Measurements from ENCODE around the gene KLK13. TPM values are rescaled to one million over a fixed set of nuclear protein-coding genes. Genes with fewer than 3 reads are reported as not detected.

The KLK13 gene
- total RNA-seq, 4 donors from 2014 or later: 6.6 to 23.5 (median 16.5) TPM

DNA sequence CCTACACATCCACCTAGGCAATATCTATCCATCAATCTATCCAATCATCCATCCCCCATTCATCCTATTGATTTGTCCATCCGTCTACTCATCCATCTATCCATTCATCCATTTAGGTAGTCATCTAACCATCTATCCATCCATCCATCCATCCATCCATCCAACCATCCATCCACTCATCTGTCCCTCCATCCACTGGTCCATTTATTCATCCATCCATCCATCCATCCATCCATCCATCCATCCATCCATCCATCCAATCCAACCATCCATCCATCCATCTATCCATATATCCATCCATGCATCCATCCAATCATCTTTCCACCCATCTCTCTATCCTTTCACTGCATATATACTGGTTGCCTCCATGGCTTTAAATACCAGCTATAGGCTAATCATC is 3.9 kb downstream of the KLK13 start:
- no peak for TF ChIP-seq POLR2AphosphoS5 (IDR thresholded peaks at IDR 0.05)
- no peak for TF ChIP-seq POLR2A (IDR thresholded peaks at IDR 0.05)
- TF ChIP-seq, protein P1, sequence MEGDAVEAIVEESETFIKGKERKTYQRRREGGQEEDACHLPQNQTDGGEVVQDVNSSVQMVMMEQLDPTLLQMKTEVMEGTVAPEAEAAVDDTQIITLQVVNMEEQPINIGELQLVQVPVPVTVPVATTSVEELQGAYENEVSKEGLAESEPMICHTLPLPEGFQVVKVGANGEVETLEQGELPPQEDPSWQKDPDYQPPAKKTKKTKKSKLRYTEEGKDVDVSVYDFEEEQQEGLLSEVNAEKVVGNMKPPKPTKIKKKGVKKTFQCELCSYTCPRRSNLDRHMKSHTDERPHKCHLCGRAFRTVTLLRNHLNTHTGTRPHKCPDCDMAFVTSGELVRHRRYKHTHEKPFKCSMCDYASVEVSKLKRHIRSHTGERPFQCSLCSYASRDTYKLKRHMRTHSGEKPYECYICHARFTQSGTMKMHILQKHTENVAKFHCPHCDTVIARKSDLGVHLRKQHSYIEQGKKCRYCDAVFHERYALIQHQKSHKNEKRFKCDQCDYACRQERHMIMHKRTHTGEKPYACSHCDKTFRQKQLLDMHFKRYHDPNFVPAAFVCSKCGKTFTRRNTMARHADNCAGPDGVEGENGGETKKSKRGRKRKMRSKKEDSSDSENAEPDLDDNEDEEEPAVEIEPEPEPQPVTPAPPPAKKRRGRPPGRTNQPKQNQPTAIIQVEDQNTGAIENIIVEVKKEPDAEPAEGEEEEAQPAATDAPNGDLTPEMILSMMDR (IDR thresholded peaks at IDR 0.05): no peak
- no peak for TF ChIP-seq EP300 (IDR thresholded peaks at IDR 0.05)
- H3K36me3 ChIP-seq: no peaks in the 10 kb centered on the region

DNA sequence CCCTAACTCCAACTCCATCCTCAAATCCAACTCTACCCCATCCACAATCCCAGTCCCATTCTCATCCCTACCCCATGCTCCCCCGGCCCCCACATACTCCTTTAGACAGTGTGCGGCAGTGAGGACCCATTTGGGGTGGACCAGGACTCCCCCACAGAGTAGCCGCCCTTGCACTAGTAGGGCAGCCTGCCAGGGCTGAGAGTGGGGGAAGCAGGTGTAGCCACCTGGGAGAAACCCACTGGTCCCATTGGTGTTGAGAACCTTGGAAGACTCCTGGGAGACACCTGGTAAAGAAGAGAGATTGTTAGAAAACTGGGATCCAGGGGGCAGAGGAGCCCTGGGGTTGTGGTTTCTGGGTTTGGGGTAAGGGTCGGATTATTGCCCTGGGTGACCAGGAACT is 4.6 kb downstream of the KLK13 start:
- WGBS: 65% methylated on average over 4 of the region's 4 CpGs
- Histone ChIP-seq H3K9me3 (no peaks in the 10 kb centered on the region), H3K36me3 (no peaks in the 10 kb centered on the region), H3K4me3 (no peak overlapping the region), H3K27ac (no peak overlapping the region), H3K4me1 (peaks cover 20% of the 10 kb centered on the region), H3K27me3 (peaks cover 25% of the 10 kb centered on the region)
- no peak for TF ChIP-seq POLR2AphosphoS5 (IDR thresholded peaks at IDR 0.05)
- no peak for DNase-seq (ENCODE audit: low spot score in 2 of 2)

More for the DNA sequence above, 3.9 kb downstream of the KLK13 start:
- Histone ChIP-seq H3K4me3 (no peak overlapping the region), H3K4me1 (peaks cover 26% of the 10 kb centered on the region), H3K27me3 (peaks cover 31% of the 10 kb centered on the region), H3K9me3 (no peaks in the 10 kb centered on the region), H3K27ac (no peak overlapping the region)
- DNase-seq (ENCODE audit: low spot score in 2 of 2): no peak
- 0% methylated on average over 1 of the region's 1 CpG for WGBS

DNA sequence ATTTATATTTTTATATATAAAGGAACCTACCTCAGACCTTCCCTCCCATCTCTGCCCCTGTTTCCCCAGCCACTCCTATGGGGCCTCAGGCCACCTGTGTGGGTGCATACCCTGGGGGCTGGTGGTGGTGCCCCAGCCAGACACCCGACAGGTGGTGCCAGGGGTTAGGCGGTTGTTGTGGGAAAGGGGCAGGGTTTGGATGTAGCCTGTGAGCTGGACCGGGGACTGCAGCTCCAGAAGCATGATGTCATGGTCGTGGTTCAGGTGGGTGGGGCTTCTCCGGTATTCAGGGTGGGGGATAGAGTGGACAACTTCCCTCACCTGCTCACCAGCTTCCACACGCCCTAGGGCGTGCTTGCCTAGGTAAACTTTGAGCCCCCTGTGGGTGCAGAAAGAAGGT is 5.2 kb downstream of the KLK13 start:
- Histone ChIP-seq H3K36me3 (no peaks in the 10 kb centered on the region), H3K27ac (no peak overlapping the region), H3K4me1 (peaks cover 13% of the 10 kb centered on the region), H3K4me3 (no peak overlapping the region), H3K9me3 (no peaks in the 10 kb centered on the region), H3K27me3 (peaks cover 19% of the 10 kb centered on the region)
- DNase-seq (ENCODE audit: low spot score in 2 of 2): no peak
- WGBS: 82% methylated on average over 7 of the region's 7 CpGs
- TF ChIP-seq POLR2AphosphoS5 (IDR thresholded peaks at IDR 0.05) (no peak), EP300 (IDR thresholded peaks at IDR 0.05) (no peak), POLR2A (IDR thresholded peaks at IDR 0.05) (no peak)
- TF ChIP-seq, protein P1 (IDR thresholded peaks at IDR 0.05): no peak

DNA sequence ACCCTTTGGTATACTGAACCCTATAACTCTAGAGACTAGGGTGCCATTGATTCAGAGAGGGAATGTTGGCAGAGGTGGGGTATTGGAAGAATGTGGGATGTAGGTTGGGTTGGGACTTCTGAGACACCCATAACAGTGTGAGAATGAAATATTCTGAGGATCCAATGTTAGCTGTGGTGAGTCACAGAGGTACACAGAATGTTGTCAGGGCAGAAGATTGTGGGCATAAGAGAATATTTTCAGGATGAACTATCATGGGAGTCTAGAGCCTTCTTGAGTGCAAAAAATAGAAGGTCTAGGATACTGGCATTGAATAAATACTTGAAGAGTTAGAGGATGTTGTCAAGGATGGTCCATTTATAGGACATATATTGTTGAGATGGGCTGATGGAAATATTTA is 9.0 kb downstream of the KLK13 start:
- no peak for TF ChIP-seq POLR2A (IDR thresholded peaks at IDR 0.05)
- DNase-seq (ENCODE audit: low spot score in 2 of 2): no peak
- H3K36me3 ChIP-seq: no peaks in the 10 kb centered on the region

DNA sequence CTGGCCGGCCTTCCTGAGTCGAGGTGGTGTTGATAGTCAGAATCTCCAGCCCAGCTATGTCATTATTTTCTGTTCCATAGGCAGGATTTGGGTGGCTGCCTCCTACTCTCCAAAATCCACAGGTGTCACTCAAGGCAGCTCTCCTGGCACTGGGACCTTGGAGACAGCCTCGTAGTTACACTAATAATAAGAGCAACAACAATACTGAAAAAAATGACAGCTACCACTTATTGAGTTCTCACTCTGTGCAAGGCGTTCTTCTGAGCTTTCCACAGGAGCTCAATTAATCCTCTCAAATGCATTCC is 17.9 kb downstream of the KLK13 start:
- Histone ChIP-seq H3K4me3 (no peak overlapping the region), H3K9me3 (no peaks in the 10 kb centered on the region), H3K4me1 (peaks cover 9% of the 10 kb centered on the region), H3K27me3 (no peaks in the 10 kb centered on the region), H3K27ac (no peak overlapping the region), H3K36me3 (no peaks in the 10 kb centered on the region)
- 8% methylated on average over 4 of the region's 4 CpGs for WGBS
- DNase-seq (ENCODE audit: low spot score in 2 of 2): peak in 1 of 2 donors; percentile 40
- no peak for TF ChIP-seq EP300 (IDR thresholded peaks at IDR 0.05)
- no peak for TF ChIP-seq POLR2A (IDR thresholded peaks at IDR 0.05)
- TF ChIP-seq POLR2AphosphoS5 (IDR thresholded peaks at IDR 0.05): no peak

More for the DNA sequence above, 9.0 kb downstream of the KLK13 start:
- no peaks in the 10 kb centered on the region for H3K9me3 ChIP-seq
- H3K4me1 ChIP-seq: no peaks in the 10 kb centered on the region
- H3K27me3 ChIP-seq: peaks cover 8% of the 10 kb centered on the region
- no peak overlapping the region for H3K4me3 ChIP-seq
- no peak overlapping the region for H3K27ac ChIP-seq

DNA sequence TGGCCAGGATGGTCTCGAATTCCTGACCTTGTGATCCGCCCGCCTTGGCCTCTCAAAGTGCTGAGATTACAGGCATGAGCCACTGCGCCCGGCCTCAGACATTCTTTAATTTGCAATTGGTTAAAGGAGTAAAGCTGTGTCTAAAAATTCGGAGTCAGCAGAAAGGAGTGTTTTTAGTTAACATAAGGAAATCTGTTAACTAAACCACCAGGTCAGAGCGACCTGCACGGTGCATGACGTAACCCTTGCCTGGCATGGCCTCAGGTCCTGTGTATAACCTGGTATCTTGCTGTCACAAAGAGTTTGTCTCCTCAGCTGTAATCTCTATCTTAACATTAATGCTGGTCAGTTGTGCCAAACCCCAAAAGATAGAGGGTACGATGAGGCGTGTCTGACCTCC is 20.6 kb downstream of the KLK13 start:
- Histone ChIP-seq H3K27ac (no peak overlapping the region), H3K4me3 (no peak overlapping the region), H3K36me3 (no peaks in the 10 kb centered on the region), H3K9me3 (no peaks in the 10 kb centered on the region), H3K4me1 (peaks cover 9% of the 10 kb centered on the region), H3K27me3 (no peaks in the 10 kb centered on the region)
- 79% methylated on average over 11 of the region's 11 CpGs for WGBS
- no peak for TF ChIP-seq EP300 (IDR thresholded peaks at IDR 0.05)
- TF ChIP-seq, protein P1 (IDR thresholded peaks at IDR 0.05): no peak
- no peak for DNase-seq (ENCODE audit: low spot score in 2 of 2)

DNA sequence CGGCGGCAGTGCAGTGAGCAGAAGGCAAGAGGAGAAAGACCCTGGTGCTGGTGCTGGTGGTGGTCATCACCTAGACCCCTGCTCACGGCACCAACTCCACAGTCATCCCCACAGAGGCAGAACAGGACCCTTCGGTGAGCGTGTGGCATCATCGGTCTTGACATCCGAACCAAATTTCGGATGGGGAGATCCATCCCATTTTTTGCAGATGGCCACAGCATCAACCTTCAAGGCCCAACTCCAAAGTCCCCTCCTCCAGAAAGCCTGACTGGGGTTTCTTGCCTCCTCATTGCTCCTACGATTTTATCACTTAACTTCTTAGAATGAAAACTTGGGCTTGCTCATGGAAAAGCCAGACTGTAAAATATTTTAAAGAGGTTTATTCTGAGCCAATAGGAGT is 21.4 kb downstream of the KLK13 start:
- 88% methylated on average over 7 of the region's 9 CpGs for WGBS
- H3K4me1 ChIP-seq: peaks cover 11% of the 10 kb centered on the region
- DNase-seq (ENCODE audit: low spot score in 2 of 2): peak in 1 of 2 donors; percentile 24
- no peaks in the 10 kb centered on the region for H3K9me3 ChIP-seq
- H3K27me3 ChIP-seq: no peaks in the 10 kb centered on the region
- no peak for TF ChIP-seq POLR2AphosphoS5 (IDR thresholded peaks at IDR 0.05)
- no peak for TF ChIP-seq POLR2A (IDR thresholded peaks at IDR 0.05)
- TF ChIP-seq, protein P1 (IDR thresholded peaks at IDR 0.05): no peak
- TF ChIP-seq EP300 (IDR thresholded peaks at IDR 0.05): no peak
- H3K27ac ChIP-seq: no peak overlapping the region
- no peak overlapping the region for H3K4me3 ChIP-seq
- no peaks in the 10 kb centered on the region for H3K36me3 ChIP-seq

Data from suprapubic skin (tissue), 4 donors.